Gastrocnemius medialis (tissue), 4 donors: Measurements from ENCODE around the gene LRMDA.

Source experiments
- POLR2A ChIP-seq, 2 donors: fragments of 450-650 bp; IDR thresholded peaks; one replicate each; pipeline ENCODE4 v1.6.1; 2017; ENCODE audit warnings: antibody characterized with exemption in 2 of 2, mild to moderate bottlenecking in 2 of 2, moderate library complexity in 2 of 2
- TF ChIP-seq, protein P1 (sequence below), 5 experiments: fragments of 450-650 bp in 3 of 5; fragments of 200-600 bp in 2 of 5; sonication (generic) in 2 of 5; IDR thresholded peaks in 4 of 5; conservative IDR thresholded peaks in 1 of 5; 1 replicate in 4 of 5; 2 replicates in 1 of 5; pipeline ENCODE4 v1.5.1; 2016 to 2019; ENCODE audit warnings: antibody characterized with exemption in 5 of 5, mild to moderate bottlenecking in 3 of 5, moderate library complexity in 3 of 5

GRCh38 chr10:75528392-75528791 is 97.0 kb downstream of the LRMDA start:
- TF ChIP-seq, protein P1, sequence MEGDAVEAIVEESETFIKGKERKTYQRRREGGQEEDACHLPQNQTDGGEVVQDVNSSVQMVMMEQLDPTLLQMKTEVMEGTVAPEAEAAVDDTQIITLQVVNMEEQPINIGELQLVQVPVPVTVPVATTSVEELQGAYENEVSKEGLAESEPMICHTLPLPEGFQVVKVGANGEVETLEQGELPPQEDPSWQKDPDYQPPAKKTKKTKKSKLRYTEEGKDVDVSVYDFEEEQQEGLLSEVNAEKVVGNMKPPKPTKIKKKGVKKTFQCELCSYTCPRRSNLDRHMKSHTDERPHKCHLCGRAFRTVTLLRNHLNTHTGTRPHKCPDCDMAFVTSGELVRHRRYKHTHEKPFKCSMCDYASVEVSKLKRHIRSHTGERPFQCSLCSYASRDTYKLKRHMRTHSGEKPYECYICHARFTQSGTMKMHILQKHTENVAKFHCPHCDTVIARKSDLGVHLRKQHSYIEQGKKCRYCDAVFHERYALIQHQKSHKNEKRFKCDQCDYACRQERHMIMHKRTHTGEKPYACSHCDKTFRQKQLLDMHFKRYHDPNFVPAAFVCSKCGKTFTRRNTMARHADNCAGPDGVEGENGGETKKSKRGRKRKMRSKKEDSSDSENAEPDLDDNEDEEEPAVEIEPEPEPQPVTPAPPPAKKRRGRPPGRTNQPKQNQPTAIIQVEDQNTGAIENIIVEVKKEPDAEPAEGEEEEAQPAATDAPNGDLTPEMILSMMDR (IDR thresholded peaks at IDR 0.05 in 4 of 5, conservative IDR thresholded peaks at IDR 0.05 in 1 of 5), result no peak
- TF ChIP-seq POLR2A (IDR thresholded peaks at IDR 0.05), result no peak
